Liver (tissue), 9 donors: Measurements from ENCODE around the gene PWWP2B. TPM values are rescaled to one million over a fixed set of nuclear protein-coding genes. Genes with fewer than 3 reads are reported as not detected.

Experiments used
- DNase-seq: peaks from one replicate; pipeline ENCODE4 v3.0.0-alpha.2; 2017; ENCODE audit warnings: low spot score
- H3K27ac ChIP-seq, 2 donors: one replicate each; pipeline ENCODE4 v1.7.0; 2013; ENCODE audit warnings: inconsistent platforms in 2 of 2, low read length in 2 of 2, control low read depth in 1 of 2, low read depth in 1 of 2, mild to moderate bottlenecking in 1 of 2
- H3K27me3 ChIP-seq, 4 donors: one replicate each; pipeline versions ENCODE4 v1.6.1 to v1.7.0; 2013; ENCODE audit warnings: low read length in 3 of 4, inconsistent platforms in 1 of 4, mild to moderate bottlenecking in 1 of 4, moderate library complexity in 1 of 4; ENCODE audit not compliant: control insufficient read depth in 4 of 4, insufficient read depth in 4 of 4
- H3K36me3 ChIP-seq, 4 donors: one replicate each; pipeline versions ENCODE4 v1.6.1 to v1.7.0; 2013; ENCODE audit warnings: low read length in 3 of 4, mild to moderate bottlenecking in 3 of 4, low read depth in 1 of 4, moderate library complexity in 1 of 4; ENCODE audit not compliant: control insufficient read depth in 4 of 4, insufficient read depth in 3 of 4
- H3K4me1 ChIP-seq, 4 donors: one replicate each; pipeline versions ENCODE4 v1.6.1 to v1.7.0; 2013; ENCODE audit warnings: low read length in 3 of 4, mild to moderate bottlenecking in 3 of 4, moderate library complexity in 1 of 4; ENCODE audit not compliant: control insufficient read depth in 4 of 4, insufficient read depth in 4 of 4
- H3K4me3 ChIP-seq, 3 donors: one replicate each; pipeline versions ENCODE4 v1.6.1 to v1.7.0; 2013; ENCODE audit warnings: low read length in 3 of 3, control low read depth in 1 of 3, low read depth in 1 of 3, mild to moderate bottlenecking in 1 of 3
- H3K9ac ChIP-seq, 2 donors: one replicate each; pipeline ENCODE4 v1.7.0; 2013; ENCODE audit warnings: low read length in 2 of 2, mild to moderate bottlenecking in 2 of 2, moderate library complexity in 2 of 2, control low read depth in 1 of 2, low read depth in 1 of 2
- H3K9me3 ChIP-seq, 4 donors: one replicate each; pipeline versions ENCODE4 v1.6.1 to v1.7.0; 2013; ENCODE audit warnings: low read length in 3 of 4; ENCODE audit not compliant: control insufficient read depth in 4 of 4
- EGR1 ChIP-seq, 2 donors: IDR thresholded peaks; 2 replicates each; pipeline ENCODE4 v1.6.1; 2016 to 2018; ENCODE audit warnings: antibody characterized with exemption in 2 of 2, low read depth in 2 of 2
- FOXA1 ChIP-seq: IDR thresholded peaks from 2 replicates; pipeline ENCODE4 v1.6.1; 2016; ENCODE audit warnings: antibody characterized with exemption
- GABPA ChIP-seq, 2 donors: IDR thresholded peaks in 1 of 2; conservative IDR thresholded peaks in 1 of 2; 2 replicates each; pipeline ENCODE4 v1.6.1; 2016; ENCODE audit warnings: antibody characterized with exemption in 2 of 2, mild to moderate bottlenecking in 1 of 2, moderate library complexity in 1 of 2
- HNF4A ChIP-seq, 2 donors: conservative IDR thresholded peaks; 2 replicates each; pipeline ENCODE4 v1.6.1; 2016; ENCODE audit warnings: antibody characterized with exemption in 2 of 2, mild to moderate bottlenecking in 2 of 2
- RAD21 ChIP-seq, 2 donors: IDR thresholded peaks; 2 replicates each; pipeline ENCODE4 v1.6.1; 2016; ENCODE audit warnings: antibody characterized with exemption in 2 of 2, mild to moderate bottlenecking in 2 of 2
- SP1 ChIP-seq: IDR thresholded peaks from 2 replicates; pipeline ENCODE4 v1.6.1; 2018; ENCODE audit warnings: antibody characterized with exemption, mild to moderate bottlenecking
- TAF1 ChIP-seq: conservative IDR thresholded peaks from 2 replicates; pipeline ENCODE4 v1.6.1; 2016; ENCODE audit warnings: antibody characterized with exemption, mild to moderate bottlenecking
- WGBS: extraction: QIAGEN DNeasy Blood & Tissue Kit; methylation state at CpG from one replicate; pipeline ENCODE4 v1.1.7; 2013; 5-methylcytosine and 5-hydroxymethylcytosine counted together
- polyA plus RNA-seq, 2 donors: library from polyadenylated mRNA; stranded (reverse) in 1 of 2; unstranded in 1 of 2; fragments of 200-250 nt in 1 of 2; fragments of >200 nt in 1 of 2; fragmentation: Nextera tagmentation in 1 of 2; extraction: Ambion mirVana in 1 of 2; gene quantifications; one replicate each; pipeline versions ENCODE4 v1.2.1 to v1.2.3, GENCODE V29; 2013 to 2015
- total RNA-seq, 2 donors: library from RNA; depleted of rRNA; stranded (reverse); fragments of >200 nt; gene quantifications; one replicate each; pipeline ENCODE4 v1.2.3, GENCODE V29; 2014
- TF ChIP-seq, protein P1 (sequence below): IDR thresholded peaks from 2 replicates; pipeline ENCODE4 v1.6.1; 2016; ENCODE audit warnings: antibody characterized with exemption
- TF ChIP-seq, protein P2 (sequence below): IDR thresholded peaks from 2 replicates; pipeline ENCODE4 v1.6.1; 2016; ENCODE audit warnings: antibody characterized with exemption
- TF ChIP-seq, protein P3 (sequence below): IDR thresholded peaks from 2 replicates; pipeline ENCODE4 v1.6.1; 2016; ENCODE audit warnings: antibody characterized with exemption, mild to moderate bottlenecking
- TF ChIP-seq, protein P4 (sequence below): IDR thresholded peaks from 2 replicates; pipeline ENCODE4 v1.6.1; 2016; ENCODE audit warnings: antibody characterized with exemption
- donor health status: healthy.
- donor health status: healthy.
- donor health status: healthy.
- donor health status: healthy.
- donor health status: healthy.

PWWP2B gene
- total and polyA plus RNA-seq, 4 donors, result 0.75 to 4.2 (median 3.6) TPM

DNA sequence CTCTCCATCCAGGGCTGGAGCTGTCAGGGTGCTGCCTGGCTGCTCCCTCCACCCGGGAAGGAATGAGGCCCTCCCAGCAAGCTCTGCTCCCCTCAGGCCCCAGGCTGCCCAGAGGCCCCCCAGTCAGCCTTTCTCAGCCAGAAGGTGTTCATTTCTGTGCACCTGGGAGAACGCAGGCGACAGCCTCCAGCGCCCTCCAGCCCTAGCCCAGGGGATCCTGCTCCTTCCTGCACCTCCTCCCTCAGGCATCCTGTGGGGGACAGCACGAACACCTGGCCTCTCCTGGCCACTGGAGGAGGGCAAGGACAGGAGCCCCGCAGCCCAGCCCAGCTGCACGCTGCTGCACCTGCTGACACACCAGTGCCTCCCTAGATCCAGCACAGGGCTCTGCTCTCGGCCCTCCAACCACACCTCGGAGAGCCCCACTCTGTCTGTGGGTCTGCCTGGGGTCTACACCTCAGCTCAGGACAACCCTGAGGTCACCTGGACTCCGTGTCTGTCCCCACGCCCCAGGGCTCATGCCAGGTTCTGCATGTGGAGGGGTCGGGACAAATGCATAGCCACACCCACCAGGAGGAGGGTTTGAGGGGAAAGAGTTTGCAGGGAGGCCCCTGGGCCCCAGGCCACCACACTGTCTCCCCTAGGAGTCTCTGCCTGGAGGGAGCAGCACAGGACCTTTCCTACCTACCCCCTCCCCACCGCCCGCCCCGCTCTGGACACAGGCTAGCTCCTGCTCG is 7.4 kb upstream of the PWWP2B start:
- Histone ChIP-seq H3K4me3 (no peak overlapping the region), H3K4me1 (peaks cover 0 to 11% (median 3%) of the 10 kb centered on the region in 4 donors), H3K27ac (no peak overlapping the region), H3K9me3 (no peaks in the 10 kb centered on the region), H3K36me3 (no peaks in the 10 kb centered on the region), H3K27me3 (no peaks in the 10 kb centered on the region), H3K9ac (no peak overlapping the region)
- no peak for TF ChIP-seq SP1
- TF ChIP-seq, protein P1, sequence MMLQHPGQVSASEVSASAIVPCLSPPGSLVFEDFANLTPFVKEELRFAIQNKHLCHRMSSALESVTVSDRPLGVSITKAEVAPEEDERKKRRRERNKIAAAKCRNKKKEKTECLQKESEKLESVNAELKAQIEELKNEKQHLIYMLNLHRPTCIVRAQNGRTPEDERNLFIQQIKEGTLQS, result no peak
- TF ChIP-seq GABPA (IDR thresholded peaks at IDR 0.05 in 1 of 2, conservative IDR thresholded peaks at IDR 0.05 in 1 of 2), result no peak
- no peak for TF ChIP-seq FOXA1
- TF ChIP-seq, protein P2, sequence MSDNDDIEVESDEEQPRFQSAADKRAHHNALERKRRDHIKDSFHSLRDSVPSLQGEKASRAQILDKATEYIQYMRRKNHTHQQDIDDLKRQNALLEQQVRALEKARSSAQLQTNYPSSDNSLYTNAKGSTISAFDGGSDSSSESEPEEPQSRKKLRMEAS, result no peak
- no peak for TF ChIP-seq EGR1 (IDR thresholded peaks at IDR 0.05; ENCODE audit: low read depth in 2 of 2)
- TF ChIP-seq RAD21 (IDR thresholded peaks at IDR 0.05), result no peak
- TF ChIP-seq, protein P3, sequence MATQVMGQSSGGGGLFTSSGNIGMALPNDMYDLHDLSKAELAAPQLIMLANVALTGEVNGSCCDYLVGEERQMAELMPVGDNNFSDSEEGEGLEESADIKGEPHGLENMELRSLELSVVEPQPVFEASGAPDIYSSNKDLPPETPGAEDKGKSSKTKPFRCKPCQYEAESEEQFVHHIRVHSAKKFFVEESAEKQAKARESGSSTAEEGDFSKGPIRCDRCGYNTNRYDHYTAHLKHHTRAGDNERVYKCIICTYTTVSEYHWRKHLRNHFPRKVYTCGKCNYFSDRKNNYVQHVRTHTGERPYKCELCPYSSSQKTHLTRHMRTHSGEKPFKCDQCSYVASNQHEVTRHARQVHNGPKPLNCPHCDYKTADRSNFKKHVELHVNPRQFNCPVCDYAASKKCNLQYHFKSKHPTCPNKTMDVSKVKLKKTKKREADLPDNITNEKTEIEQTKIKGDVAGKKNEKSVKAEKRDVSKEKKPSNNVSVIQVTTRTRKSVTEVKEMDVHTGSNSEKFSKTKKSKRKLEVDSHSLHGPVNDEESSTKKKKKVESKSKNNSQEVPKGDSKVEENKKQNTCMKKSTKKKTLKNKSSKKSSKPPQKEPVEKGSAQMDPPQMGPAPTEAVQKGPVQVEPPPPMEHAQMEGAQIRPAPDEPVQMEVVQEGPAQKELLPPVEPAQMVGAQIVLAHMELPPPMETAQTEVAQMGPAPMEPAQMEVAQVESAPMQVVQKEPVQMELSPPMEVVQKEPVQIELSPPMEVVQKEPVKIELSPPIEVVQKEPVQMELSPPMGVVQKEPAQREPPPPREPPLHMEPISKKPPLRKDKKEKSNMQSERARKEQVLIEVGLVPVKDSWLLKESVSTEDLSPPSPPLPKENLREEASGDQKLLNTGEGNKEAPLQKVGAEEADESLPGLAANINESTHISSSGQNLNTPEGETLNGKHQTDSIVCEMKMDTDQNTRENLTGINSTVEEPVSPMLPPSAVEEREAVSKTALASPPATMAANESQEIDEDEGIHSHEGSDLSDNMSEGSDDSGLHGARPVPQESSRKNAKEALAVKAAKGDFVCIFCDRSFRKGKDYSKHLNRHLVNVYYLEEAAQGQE, result no peak
- TF ChIP-seq, protein P4, sequence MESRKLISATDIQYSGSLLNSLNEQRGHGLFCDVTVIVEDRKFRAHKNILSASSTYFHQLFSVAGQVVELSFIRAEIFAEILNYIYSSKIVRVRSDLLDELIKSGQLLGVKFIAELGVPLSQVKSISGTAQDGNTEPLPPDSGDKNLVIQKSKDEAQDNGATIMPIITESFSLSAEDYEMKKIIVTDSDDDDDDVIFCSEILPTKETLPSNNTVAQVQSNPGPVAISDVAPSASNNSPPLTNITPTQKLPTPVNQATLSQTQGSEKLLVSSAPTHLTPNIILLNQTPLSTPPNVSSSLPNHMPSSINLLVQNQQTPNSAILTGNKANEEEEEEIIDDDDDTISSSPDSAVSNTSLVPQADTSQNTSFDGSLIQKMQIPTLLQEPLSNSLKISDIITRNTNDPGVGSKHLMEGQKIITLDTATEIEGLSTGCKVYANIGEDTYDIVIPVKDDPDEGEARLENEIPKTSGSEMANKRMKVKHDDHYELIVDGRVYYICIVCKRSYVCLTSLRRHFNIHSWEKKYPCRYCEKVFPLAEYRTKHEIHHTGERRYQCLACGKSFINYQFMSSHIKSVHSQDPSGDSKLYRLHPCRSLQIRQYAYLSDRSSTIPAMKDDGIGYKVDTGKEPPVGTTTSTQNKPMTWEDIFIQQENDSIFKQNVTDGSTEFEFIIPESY, result no peak
- TF ChIP-seq HNF4A (conservative IDR thresholded peaks at IDR 0.05), result no peak
- TF ChIP-seq TAF1, result no peak
- WGBS, result 69% methylated on average over 16 of the region's 16 CpGs
- no peak for DNase-seq

DNA sequence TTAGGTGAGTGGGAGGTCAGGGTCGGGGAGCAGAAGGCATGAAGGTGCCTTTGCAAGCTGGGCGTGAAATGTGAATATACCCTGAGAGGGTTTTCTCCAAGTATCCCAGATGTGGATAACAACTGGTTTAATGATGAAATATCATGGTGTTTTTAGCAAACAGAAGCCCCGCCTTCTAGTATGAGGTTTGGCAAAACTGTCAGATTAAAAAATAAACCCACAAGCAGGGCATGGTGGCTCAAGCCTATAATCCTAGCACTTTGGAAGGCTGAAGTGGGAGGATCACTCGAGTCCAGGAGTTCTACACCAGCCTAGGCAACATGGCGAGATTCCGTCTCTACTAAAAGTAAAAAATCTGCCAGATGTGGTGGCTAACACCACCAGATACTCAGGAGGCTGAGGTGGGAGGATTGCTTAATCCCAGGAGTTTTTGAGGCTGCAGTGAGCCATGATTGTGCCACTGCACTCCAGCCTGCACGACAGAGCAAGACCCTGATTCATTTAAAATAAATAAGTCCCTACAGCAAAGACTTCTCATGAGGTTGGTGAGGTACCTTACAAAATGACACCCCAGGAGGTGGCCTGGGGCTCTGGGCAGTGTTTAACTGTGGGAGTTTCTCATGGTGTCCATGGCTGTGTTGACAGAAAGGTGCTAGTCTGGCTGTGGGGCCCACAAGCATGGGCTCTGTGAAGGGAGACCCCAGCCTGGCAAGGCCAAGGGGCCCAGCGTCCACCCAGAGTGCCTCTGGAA is 6.7 kb upstream of the PWWP2B start:
- Histone ChIP-seq H3K27me3 (no peaks in the 10 kb centered on the region), H3K4me1 (peaks cover 0 to 12% (median 3%) of the 10 kb centered on the region in 4 donors), H3K27ac (no peak overlapping the region), H3K36me3 (no peaks in the 10 kb centered on the region), H3K9me3 (no peaks in the 10 kb centered on the region), H3K9ac (no peak overlapping the region), H3K4me3 (no peak overlapping the region)
- WGBS, result 85% methylated on average over 8 of the region's 8 CpGs
- TF ChIP-seq SP1 (no peak), RAD21 (IDR thresholded peaks at IDR 0.05) (no peak), TAF1 (no peak)
- TF ChIP-seq, protein P3, result no peak
- no peak for DNase-seq
